Measurements from ENCODE around the gene HAUS7.
"Not testable (repeated sequence)": the region's sequence is repeated elsewhere in the genome, so short reads cannot be mapped to it uniquely, and the experiment has no call there.

The HAUS7 gene

GRCh38 chrX:153406903-153407302 is 63.5 kb downstream of the HAUS7 start:
- no peak for DNase-seq

- no peak for DNase-seq
Observed at GRCh38 chrX:153406011-153406410, 64.4 kb downstream of the HAUS7 start.

- DNase-seq: no peak
Observed at GRCh38 chrX:153405426-153405825, 65.0 kb downstream of the HAUS7 start.

GRCh38 chrX:153404333-153404732 is 66.0 kb downstream of the HAUS7 start:
- DNase-seq: not testable (repeated sequence)

GRCh38 chrX:153401133-153401764 is 69.1 kb downstream of the HAUS7 start, which contains the start of gene PNMA6E:
PNMA6E (minus strand) TSS chrX:153401350; CDS start chrX:153398849, 2,501 bp downstream.
- DNase-seq: no peak

- peak in 1 of 2 experiments; percentile 18 for DNase-seq
Observed at GRCh38 chrX:153400146-153401132, 69.9 kb downstream of the HAUS7 start.

- no peak for DNase-seq
Observed at GRCh38 chrX:153398275-153398960, 72.0 kb downstream of the HAUS7 start.
